IPS-NIHi7 (cell line): ENCODE data around the gene CDK11A.
A peak's percentile ranks its signal among the peaks of the same experiment; 100 is the strongest.

Experiments used
- DNase-seq: peaks from one replicate; pipeline ENCODE4 v3.0.0; 2012; ENCODE audit warnings: mixed read lengths; ENCODE audit errors: extremely low spot score

The CDK11A gene

DNA sequence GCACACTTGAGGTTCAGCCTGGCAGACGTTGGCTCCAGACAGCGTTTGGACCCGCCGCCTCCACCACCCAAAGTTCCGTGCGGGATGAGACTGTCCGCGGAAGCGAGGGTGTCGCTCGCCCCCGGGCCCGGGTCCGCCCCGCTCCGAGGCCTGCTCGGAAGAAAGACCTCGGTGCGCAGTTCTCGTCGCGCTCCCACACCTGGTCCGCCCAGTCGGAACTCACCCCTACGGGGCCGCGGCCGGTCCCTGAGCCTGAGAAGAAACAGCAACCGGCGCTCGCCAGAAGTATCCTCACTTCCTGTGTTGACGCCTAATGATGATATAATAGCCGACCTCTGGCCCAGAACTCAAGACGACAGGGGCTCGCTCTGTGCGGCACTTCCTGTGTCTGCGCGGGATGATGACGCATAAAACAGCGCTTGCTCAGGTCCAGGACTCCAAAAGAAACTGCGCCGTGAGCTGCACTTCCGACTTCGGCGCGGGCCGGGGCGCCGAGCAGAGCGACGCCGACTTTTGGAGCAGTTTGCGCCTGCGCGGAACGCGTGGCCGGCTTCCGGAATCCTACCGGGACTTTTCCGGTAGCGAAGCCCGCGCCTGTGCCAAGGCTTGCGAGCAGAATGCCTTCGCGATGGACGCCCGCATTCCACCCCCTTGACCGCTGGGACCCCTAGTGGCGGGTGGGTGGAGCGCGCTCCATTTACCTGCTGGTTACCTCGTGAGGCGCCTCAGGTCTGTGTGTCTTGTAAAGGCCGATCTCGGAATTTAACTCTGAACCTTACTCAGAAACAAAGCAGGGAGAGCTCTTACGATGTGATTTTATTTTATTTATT lies at the start of gene CDK11A:
Gene CDK11A, minus strand, starts transcription at position 323 of the 830 bp plus-strand sequence. CDS start 1,539 bp downstream, outside the sequence.
- peak; percentile 92 for DNase-seq

DNA sequence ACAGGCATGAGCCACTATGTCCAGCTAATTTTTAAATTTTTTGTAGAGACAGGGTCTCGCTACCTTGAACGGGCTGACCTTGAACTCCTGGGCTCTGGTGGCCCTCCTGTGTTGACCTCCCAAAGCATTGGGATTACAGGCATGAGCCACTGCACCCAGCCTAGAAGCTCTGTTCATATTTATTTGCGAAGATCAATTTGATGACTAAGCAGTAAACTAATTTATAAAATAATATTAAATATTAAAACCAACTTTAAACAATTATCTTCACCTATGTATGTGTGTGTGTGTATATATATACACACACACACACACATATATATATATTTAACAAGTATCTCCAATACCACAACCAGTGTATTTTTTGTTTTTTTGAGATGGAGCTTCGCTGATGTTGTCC lies 49.7 kb upstream of the CDK11A start:
- no peak for DNase-seq

DNA sequence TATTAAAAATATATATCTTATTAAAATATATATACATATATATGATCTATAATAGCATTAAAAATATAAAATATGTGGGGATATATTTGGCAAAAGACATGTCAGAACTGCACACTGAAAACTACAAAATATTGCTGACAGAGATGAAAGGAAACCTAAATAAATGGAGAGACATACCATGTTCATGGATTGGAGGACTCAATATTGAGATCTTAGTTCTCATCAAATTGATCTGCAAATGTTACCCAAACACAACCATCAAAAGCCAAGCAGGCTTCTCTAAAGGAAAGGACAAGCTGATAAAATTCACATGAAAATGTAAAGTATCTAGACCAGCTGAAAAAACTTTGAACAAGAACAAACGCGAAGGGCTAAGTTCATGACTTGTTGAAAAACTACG lies 46.9 kb upstream of the CDK11A start:
- DNase-seq = no peak

DNA sequence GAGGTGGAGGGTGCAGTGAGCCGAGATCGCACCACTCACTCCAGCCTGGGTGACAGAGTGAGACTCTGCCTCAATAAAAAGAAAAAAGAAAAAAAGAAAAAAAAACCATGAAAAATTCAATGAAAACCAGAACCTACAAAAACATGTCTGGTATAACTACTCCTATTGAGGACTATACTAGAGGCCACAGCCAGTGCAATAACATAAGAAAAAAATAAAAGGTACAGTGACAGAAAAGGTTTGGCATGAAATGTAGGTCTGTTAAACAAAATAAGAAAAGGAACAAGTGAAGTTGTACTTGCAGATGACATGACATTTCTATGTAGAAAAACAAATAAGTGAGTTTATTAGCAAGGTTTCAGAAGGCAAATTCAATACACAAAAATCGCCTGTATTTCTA lies 45.9 kb upstream of the CDK11A start:
- DNase-seq = no peak

GRCh38 chr1:1768249-1768992 lies 44.3 kb upstream of the CDK11A start:
- DNase-seq = no peak

- DNase-seq = no peak
These were observed 40.8 kb upstream of the CDK11A start for GRCh38 chr1:1764876-1765470.

- no peak for DNase-seq
These were observed 39.8 kb upstream of the CDK11A start for GRCh38 chr1:1763657-1764621.

- DNase-seq = no peak
These were observed 37.6 kb upstream of the CDK11A start for GRCh38 chr1:1761504-1762376.

DNA sequence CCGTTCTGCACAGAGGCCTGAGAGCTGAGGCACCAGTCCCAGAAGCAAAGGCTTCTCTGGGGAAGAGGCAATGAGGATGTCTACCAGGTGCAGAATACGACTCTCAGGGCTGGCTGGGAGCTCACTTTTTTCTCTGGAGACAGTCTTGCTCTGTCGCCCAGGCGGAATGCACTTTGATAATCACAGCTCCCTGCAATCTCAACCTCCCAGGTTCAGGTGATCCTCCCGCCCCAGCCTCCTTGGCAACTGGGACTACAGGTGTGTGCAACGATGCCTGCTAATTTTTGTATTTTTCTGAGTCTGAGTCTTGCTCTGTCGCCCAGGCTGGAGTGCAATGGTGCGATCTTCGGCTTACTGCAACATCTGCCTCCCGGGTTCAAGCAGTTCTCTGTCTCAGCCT lies 36.6 kb upstream of the CDK11A start:
- no peak for DNase-seq

- no peak for DNase-seq
These were observed 36.1 kb upstream of the CDK11A start for GRCh38 chr1:1760345-1760650.

DNA sequence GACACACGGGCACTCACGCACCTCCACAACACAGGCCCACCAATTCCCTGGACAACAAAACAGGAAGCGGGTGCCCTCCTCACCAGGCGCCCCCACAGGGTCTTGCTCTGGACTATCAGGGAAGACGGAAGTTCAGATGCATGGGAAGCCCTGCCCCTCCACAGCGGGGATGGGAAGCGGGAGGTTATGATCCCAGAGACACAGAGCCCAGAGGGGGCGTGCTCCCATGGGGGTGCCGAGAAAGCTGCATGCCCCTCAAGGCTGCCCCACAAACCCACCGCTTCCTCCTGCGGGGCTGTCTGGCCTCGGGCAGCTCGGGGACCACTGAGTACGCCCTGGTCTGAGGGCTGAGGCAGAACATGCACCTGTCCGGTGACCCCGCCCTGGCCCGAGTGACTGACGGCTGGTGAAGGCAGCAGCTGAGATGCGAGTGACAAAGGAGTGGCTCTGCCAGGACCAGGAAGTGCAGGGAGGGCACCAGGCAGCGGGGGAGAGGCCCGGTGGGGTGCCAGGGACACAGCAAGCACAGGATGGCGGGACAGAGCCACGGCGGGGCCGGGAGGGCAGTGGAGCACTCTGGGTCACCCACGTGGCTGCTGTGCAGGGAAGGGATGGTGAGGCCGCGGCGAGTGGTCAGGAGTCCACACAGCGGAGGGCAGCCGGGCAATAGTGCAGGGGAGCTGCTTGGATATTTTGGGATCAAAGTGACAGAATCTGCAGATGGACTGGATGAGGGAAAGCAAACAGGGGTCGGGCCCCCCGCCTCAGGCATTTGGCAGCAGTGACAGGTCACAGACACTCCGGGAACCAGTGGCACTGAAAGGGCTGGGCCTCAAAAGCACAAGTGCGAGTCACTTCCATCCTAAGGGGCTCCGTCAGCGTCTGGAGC lies 35.5 kb upstream of the CDK11A start:
- DNase-seq = no peak

DNA sequence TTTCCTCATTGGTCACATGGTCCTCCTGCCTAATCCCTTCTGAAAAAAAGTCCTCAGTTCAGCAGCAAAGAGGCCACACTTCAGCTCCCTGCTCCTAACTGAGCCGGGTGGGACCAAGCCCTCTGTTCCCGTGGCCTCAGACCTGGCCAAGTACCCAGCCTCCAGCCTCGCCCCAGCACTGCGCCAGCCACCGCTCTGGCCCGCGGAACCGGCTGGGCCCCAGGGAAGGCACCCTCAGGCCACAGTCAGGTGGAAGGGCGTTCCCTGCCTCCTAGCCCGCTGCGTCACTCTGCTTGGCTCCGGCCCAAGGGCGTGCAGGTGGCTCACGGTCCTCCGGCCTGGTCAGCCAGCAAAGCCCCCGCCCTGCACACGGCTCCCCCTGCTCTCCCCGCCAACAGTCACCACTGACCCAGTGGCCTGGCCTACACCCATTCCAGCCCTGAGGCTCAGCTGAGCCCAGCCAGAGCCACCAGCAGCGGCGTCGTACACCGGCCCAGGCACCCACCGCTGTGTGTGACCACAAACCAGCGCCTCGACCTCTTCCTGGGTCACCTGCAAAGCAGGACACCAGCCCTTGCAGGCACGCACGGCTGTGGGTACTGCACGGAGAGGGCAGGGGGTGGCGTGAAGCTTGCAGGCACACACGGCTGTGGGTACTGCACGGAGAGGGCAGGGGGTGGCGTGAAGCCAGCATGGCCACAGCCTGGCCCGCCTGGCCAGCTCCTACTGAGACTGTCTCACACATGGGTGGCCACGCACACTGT lies 34.7 kb upstream of the CDK11A start:
- no peak for DNase-seq

DNA sequence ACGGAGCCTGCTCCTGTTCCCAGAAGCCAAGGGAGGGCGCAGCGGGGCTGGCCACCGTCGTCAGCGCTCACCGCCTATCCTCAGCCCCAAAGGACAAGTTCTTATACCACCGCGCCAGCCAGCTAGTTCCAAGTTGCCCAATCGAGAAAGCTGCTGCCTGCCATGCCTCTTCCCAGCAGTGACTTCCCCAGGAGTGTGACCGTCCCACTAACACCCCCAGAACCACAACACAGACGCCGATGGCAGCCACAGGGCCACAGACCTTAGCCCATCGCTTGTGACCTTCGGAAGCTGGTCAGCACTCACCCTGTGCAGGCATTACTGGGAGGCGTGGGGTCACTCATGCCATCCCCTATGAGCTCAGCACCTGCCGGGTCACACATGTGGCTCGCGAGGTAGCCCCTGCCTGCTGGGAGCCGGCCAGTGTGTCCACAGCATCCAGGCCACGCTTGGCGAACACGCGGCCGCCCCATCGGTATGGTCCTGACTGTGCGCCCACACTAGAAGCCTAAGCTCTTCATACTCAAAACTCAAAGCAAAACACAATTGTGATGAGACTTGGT lies 34.0 kb upstream of the CDK11A start:
- no peak for DNase-seq

DNA sequence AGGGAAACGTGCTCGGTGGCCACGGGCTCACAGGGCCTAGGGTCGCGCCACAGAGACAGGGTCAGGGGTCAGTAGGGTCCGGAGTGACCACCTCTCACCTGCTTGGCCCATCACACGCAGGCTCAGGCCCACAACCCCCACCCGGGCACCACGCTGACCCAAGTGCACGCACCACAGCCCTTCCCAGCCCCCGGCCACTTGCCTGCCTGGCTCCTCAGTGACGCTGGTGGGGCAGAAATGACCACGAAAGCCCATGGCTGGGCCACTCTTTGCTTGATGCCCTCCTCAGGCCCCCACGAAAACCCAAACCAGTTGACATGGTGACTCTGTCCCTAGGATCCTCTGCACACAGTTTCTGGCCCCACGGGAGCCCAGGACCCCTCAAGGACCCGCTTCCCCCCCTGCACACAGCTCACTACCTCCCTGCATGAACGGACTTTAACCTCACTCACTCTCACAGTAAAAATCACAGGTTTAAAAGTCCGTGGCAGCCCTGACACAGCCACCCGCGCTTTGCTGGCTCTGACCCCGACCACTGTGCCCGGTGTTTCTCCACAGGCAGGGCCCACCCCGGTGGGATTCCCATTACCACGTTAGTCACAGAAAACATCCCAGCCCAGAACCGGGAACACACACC lies 33.4 kb upstream of the CDK11A start:
- no peak for DNase-seq

GRCh38 chr1:1756661-1757421 lies 32.7 kb upstream of the CDK11A start:
- DNase-seq = no peak

DNA sequence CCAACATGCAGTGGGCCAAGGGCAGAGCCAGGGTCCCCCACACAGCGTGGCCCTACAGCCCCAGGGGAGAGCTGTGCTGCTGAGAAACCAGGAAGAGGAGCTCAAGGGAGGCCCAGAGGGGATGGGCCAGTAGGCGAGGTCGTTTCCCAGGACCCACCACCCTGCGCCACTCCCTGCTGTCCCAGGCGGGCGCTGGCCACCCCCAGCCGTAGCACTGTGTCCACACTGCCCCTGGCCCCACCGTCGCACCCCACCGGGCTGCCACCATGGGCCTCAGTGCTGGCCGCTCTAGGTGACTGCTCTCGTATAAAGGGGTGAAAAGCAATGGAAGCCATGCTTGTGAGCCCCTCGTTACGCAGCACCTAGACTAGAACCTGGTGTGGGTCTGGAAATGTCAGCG lies 31.7 kb upstream of the CDK11A start:
- no peak for DNase-seq

DNA sequence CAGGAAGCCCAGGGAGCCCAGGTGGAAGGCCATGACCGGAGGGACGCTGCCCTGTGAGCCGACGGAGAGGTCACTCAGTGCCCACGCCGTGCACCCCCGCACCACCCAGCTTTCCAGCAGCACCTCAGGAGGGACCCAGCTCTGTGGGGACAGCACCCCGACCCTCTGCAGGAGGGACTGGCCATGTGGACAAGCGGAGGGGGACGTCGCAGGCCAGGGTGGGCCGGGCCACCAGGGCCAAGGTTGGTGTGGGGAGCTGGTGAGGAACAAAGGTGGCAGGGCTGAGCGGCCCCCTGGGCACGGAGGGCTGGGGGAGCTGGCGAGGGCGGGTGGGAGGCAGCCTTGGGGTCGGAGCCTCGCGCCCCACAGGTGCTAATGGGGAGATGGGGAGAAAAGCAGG lies 31.3 kb upstream of the CDK11A start:
- no peak for DNase-seq
